KG1 (cell line): Measurements from ENCODE around the gene PALLD.
"Not testable (repeated sequence)": the region's sequence is repeated elsewhere in the genome, so short reads cannot be mapped to it uniquely, and the experiment has no call there.

Experiments used
- DNase-seq: peaks from one replicate; lab custom pipeline; 2025; lab: John Stamatoyannopoulos, UW

Gene PALLD

DNA sequence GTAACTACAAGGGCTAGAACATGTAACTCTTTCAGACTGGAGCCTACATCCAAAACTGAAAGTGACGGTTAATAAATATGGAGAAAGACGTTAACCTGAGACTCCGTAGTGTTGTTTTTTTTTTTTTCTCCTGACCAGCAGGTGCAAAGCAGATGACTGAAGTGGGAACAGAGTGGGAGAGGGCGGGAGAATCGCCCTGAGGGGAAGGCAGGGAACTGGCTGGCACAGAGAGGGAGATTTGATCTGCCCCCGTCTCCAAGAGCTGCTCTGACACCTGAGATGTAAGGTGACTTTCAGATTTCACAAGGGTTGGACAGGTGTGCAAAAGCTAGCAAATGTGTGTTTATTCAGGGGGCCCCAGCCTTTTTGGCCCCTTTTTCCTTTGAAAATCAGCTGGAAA, 180.2 kb downstream of the PALLD start:
- no peak for DNase-seq

DNA sequence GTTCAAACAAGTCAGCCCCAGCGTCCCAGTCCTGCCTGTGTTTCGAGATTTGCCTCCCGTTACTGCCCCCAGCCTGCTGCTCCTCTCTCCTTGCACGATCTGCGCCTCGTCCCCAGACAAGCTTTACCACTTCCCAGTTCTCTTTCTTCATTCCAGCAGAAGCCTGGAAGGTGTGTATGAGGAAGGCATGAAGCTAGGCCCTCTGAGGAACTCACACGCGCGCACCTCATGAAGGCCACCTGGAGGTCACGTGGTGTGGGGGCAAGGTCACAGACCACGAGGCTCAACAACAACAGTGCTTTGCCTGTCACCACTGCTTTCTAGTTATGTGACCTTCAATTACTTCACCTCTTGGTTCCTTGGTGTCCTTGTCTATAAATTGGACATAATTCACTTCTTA, 181.0 kb downstream of the PALLD start:
- DNase-seq, result no peak

DNA sequence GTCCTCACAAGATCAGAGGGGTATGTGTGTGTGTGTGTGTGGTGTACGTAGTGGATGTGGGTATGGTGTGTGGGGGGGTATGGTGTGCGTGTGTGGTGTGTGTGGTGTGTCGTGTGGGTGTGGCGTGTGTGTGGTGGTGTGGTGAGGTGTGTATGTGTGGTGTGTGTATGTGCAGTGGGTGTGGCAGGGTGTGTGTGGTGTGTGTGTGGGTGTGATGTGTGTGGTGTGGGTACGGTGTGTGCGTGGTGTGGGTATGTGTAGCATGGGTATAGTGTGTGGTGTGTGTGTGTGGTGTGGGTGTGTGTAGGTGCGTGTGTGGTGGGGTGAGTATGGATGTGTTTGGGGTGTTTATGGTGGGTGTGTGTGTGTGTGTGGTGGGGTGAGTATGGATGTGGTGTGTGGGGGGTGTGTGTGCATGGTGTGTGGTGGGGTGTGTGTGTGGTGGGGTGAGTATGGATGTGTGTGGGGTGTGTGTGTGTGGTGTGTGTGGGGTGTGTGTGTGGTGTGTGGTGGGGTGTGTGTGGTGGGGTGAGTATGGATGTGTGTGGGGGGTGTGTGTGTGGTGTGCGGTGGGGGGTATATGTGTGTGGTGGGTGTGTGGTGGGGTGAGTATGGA, 182.0 kb downstream of the PALLD start:
- no peak for DNase-seq

DNA sequence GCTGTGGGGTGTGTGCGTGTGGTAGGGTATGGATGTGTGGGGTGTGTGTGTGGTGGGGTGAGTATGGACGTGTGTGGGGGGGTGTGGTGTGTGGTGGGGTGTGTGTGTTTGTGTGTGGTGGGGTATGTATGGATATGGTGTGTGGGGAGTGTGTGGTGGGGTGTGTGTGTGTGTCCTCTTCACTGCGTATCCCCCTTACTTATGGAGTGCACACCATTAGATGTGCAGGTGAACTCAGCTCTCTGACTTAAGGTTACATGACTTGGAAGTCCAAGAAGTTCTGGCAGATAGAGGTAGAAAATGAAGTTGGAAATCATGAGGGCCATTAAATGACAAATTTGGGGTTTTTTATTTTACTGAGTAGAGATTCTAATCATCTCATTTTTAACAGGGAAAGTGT, 182.5 kb downstream of the PALLD start:
- DNase-seq, result no peak

DNA sequence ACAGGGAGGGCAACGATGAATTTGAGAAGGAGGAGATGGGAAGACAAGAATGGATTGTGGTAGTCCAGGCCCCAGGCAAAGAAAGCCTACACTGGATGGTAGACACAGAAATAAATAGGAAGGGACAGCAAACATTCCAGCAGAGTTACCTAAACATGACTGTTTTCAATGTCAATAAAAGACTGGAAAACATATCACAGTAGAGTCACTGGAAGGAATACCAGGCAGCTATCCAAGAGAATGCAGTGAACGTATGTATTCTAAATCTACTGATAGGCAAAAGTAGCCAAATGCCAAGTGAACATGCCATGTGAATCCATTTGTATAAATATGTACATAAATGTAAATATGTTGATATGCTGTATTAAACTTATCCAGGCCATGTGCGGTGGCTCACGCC, 183.0 kb downstream of the PALLD start:
- no peak for DNase-seq

DNA sequence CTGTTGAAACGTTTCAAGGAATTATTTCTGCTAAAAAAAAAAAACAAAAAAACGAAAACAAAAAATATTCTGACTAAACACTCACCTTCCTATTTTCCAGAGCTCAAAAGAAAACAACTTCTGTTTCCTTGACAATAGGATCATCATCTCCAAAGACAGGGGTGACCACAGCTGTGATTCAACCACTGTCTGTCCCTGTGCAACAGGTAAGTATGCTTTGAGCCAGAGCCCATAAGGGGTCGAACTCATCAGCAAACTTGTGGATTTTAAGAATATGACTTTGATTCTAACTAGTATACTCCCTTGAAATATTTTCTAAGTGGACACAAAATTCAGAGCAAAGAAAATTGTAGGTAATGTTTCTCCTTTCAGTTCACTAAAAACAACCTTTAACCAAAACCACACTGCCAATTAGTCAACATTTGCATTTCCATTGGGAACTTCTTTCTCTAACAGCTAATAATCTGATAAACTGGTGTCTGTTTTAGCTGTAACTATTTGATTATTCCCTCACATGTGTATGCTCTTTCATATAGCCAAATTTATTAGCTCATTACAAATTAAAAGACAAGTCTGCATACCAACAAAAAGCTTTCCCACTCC, 186.1 kb downstream of the PALLD start:
- DNase-seq, result no peak

DNA sequence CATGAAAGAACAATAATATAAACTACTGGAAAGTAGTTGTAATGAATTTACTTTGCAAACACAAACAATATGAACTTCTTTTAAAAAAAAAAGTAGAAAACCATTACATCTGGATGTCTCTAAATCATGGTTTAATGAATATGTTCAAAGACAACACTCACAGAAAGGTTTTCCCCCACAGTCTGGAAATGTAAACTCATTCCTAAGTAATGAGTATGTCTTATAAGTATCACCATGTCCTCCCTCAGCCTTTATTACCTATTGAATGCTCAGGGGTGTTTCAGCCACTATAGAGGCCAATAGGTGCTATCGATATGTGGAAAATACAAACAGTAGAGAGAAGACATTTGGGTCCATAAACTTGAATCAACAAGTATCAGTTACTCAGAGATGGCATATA, 186.7 kb downstream of the PALLD start:
- no peak for DNase-seq

DNA sequence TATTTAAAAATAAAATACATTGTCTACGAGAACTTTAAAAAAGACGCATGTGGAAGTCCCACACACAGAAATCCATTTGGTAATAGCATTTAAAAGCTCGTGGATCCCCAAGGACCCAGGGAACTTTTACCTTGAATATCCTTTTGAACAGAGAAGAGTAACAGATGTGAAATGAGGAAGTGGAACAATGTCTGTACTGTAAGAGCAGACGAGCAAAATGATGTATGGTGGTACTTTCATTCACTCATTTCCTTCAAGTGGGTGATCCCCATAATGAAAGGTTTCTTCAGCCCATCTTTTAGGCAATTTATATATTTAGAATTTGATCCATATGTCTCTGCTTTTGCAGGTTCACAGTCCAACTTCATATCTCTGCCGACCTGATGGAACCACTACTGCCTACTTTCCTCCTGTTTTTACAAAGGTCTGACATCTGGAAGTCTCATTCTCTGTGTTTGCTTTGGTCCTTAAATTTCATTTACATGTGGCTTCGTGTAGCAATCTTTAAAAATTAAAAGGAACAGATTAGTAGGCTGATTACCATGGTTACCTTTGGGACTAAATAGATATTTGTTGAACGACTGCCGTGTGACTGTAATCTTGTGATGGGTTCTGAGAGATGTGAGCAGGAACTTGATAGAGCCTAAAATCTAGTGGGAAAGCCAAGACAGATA, 188.4 kb downstream of the PALLD start:
- DNase-seq, result no peak

DNA sequence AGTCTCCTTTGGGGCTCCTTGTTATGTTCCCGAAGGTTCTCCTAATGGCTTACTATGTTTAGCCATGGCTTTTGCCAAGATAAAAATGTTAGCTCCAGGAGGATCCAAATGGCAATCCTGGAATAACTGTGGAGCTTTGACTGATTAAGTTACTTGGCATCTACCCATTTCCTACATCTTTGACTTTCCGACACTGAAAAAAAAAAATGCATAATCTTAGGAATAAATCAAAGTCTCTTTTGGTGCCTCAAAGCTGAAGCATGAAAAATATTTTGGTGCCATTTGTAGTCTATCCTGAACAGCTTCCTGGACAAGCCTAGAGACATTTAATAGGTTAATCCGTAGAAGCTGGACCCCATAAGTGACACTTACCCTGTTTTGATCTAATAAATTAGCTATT, 191.7 kb downstream of the PALLD start:
- DNase-seq, result no peak

DNA sequence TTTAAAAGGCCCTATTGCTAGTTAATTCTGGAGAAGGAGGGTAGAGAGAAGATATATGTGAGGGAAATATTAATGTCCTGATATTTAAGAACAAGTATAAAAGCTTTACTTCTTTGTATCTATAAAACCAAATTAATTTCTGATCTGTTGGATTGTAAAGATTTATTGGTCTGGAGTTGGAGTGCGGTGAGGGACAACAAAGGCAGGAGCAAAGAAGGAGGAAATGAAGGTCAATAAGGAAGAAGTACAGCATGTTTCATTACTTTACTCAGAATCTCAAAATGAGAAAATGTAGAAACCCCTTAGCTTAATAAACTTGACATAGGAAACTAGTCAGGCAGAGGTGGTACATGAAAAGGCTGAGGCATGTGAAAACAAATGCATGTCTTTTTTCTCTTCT, 192.9 kb downstream of the PALLD start:
- DNase-seq, result no peak

DNA sequence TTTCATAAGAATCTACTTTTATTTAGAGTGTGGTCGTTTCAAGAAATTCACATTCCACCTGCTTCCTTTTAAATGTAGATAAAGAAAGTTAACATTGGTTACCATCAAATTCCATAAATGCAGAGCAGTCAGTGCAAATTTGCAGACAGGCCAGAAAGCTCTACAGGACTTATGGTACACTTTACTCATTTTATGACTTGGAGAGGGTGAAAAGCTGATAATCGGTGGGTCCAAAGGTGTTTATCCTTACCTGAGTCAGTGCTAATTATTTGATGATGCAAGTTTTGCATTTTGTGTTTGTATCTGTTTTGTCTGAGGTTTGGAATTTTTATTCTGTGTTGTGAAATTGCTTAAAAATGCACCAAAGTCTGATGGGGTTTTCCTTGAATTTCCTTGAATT, 193.3 kb downstream of the PALLD start:
- no peak for DNase-seq

DNA sequence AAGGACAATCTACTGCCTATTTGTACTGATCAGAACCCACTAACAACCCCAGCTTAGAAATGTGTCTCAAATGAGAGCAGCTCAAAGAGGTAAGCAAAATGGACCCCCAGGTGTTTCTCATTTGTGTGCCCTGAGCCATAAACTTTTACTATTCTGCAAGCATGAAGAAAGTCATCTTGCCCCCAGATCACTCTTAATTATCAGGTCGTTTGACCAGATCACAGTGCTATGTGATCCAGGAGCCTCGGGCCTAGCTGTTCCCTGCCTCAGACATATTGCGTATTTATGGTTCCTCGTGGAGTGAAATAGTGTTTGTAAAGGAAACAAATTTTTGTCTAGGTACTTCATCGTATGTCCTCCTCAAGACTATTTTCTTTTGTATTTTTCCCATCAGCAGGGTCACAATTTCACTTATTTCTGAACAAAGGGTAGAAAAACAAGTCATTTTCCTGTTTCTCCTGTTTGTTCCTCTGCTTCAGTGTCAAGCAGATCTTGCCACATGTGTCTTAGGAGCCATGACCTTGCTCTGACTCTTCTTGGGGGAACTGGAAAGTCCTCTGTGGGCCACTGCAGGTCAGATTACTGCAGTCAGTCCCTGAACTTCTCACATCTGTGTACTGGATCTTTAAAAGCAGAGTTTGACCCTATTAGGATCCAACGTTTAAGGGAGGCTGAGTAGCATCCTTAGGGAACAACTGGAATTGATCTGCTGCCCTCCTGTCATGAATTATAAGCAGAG, 194.9 kb downstream of the PALLD start:
- no peak for DNase-seq

DNA sequence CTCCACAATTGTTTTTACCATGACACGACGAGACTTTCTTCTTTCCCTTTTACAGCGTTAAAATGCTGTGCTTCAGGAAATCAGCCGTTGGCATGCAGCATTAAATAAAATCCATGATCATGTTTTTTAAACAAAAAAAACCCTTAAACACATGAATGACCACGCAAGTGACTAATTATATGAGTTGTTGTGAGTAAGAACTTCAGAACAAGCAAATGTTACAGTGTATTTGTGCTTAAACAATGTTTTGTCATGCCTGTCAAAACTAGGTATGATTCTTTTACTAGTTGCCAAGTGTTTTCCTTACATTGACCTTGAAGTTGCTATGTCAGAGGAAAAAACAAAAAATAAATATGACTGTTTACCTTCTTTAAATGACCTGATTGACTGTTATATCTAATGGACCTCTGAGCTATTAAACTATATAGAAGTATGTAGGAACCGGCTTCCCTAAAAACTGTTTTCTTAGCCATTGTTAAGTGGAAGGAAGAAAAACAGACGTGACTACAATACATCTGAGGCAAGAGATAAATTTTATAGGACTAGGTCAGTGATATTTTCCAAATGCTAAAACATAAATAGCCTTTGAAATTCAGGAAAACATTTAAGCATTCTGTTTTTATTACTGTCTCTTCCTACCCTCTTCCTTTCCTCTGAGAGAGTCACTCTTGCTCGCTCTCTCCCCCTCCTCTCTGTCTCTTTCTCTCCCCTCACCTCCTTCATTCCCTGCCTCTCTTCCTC, 197.1 kb downstream of the PALLD start:
- DNase-seq, result no peak

DNA sequence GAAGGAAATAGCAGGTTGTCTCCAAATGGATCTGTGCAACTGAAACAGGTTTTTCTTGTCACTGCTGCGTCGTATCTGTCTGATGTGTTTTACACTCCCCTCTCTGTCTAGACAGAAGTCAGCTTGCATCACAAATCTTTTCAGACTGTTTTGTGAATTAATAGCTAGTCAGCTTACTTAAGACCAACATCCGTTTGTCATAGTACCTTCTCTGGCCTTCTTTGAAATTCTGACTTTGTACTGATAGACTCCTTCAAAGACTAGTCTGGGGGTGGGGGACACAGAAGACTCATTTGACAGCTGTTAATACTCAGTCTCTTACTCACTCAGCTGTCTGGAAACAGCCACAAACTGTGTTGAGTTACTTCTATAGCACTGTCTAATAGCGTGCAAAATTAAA, 197.8 kb downstream of the PALLD start:
- DNase-seq, result no peak

DNA sequence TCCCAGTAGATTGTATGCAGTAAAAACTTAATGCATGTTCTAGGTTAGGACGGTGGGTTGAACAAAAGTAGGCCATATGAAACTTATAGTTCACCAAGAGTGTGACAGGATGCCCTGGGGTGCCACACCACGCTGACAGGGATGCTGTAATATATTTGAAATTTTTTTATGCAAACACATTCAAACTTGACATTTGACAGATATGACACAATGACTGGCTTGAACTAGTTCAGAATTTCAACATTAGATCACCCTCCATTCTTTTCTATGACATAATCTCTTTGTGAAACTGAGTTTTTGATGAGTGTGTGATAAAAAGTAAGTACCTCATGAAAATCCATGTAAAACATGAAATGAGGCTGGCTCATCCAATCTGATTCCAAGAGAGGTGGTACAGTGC, 198.4 kb downstream of the PALLD start:
- DNase-seq, result no peak

DNA sequence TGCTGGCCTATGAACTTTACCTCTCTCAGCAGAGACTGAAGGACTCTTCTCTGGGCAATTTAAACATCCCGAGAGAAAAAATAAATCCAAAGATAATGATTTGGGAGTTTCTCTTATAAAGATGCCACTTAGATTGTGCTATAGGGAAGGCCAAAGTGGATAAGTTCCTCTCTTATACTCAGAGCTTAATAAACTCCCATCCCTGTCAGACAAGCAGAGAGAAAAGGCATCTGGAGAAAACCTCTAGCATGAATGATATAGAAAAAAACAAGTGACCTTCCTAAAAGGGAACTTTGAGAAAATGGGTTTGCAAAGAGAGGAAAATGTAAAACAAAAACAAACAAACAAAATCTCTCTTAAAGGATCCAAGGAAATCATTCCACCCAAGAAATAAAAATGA, 199.4 kb downstream of the PALLD start:
- DNase-seq, result no peak

DNA sequence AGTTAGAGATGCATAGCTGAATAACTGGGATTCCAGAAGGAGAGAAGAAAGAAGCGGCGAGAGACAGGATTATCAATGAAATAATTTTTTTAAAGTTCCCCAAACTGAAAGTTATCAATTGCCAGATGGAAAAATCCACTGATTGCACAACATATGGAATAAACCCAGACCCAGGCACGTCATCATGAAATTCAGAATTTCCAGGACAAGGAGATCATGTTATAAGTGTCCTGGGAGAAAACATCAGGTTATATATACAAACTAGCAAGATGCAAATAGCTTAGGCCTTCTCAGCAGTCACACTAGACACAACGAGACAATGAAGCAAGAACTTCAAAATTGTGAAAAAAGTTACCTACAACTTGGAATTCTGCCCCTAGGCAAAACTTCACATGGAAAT, 200.0 kb downstream of the PALLD start:
- DNase-seq, result no peak

DNA sequence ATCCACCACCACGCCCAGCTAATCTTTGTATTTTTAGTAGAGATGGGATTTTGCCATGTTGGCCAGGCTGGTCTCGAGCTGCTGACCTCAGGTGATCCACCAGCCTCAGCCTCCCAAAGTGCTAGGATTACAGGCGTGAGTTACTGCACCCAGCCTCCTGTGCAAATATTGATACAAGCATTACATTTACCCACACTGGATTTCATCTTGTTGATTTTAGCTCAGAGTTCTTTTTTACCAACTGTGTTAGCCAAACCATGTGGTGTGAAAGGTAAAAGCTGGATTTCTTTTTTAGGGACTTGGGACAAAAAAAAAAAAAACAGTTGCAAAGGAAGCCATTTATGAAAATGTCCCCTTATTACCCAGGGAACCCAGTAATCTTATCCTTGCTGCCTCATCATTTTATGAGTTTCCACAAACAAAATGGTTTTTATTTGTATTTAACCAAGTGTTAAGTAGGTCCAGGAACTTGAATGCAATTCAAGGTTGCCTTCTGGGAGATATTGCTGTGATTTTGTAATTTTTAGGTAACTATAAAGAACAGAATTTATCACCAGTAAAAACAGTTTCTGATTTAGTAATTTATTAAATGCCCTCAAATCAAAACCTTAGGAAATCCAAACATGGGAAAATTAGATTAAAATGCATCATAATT, 202.5 kb downstream of the PALLD start:
- DNase-seq, result no peak

DNA sequence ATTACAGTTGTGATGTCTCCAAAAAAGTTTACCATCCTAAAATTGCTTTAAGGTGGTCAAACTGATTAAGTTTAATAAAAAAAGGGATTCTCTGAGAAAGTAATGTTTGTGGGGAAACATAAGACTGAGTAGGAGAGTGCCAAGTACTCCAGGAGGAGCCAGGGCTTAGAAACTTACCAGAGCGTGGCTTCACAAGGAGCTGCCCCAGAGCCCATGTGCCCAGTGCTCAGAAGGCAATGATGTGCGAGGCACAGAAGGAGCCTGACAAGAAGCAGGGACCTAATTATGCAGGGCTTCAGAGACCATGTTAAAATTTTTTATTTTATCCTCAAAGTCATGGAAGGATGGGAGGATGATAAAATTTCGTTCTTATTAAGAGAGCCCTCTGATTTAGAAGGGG, 204.2 kb downstream of the PALLD start:
- DNase-seq, result no peak

DNA sequence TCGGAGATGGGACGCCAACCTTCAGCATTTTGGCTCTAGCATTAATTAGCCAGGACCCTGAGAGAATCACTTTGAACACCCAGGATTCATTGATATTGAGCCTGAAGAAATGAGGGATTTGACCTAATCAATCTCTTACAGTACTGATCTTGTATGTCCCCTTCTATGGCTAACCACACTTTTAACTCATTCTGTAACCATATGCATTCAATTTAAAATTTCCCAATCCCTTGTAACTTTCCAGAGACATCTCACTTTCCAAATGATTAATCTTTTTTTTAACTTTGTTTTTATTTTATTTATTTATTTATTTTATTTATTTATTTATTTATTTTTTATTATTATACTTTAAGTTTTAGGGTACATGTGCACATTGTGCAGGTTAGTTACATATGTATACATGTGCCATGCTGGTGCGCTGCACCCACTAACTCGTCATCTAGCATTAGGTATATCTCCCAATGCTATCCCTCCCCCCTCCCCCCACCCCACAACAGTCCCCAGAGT, 205.8 kb downstream of the PALLD start:
- not testable (repeated sequence) for DNase-seq

DNA sequence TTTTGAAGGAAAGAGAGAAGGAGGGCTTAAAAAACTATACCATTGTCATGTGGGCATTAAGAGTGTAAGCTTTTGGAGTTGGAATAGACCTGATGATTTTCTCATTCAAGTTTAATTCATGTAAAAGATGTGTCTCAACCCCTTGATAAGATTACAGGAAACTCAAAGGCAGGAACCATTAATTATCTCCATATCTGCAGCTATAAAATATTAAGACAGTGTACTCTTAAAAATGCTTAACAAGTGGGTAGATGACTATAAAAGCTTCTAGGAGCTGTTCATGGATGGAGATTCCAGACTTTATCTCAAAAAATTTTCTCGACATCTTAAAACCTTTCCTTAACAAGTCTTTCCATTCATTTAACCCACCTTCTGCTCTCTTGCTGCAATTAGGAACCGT, 208.3 kb downstream of the PALLD start:
- DNase-seq, result no peak

DNA sequence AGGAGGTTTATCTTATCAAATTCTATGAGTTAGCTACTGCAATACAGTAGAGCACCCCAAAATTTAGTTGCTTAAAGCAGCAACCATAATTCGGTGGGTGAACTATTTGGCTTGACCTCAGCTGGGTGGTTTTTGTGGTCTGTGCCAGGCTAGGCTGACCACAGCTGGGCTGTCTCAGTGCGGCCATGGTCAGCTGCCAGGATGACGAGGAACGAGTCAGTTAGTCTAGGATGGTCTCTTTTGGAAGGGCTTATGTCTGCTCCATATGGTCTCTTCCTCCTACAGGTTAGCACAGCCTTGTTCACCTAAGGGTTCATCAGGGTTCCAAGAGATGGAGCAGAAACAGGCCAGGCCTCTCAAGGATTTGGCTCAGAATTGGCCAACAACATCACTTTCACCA, 210.4 kb downstream of the PALLD start:
- DNase-seq, result no peak
